Measurements from ENCODE around the gene YTHDF1.

DNA sequence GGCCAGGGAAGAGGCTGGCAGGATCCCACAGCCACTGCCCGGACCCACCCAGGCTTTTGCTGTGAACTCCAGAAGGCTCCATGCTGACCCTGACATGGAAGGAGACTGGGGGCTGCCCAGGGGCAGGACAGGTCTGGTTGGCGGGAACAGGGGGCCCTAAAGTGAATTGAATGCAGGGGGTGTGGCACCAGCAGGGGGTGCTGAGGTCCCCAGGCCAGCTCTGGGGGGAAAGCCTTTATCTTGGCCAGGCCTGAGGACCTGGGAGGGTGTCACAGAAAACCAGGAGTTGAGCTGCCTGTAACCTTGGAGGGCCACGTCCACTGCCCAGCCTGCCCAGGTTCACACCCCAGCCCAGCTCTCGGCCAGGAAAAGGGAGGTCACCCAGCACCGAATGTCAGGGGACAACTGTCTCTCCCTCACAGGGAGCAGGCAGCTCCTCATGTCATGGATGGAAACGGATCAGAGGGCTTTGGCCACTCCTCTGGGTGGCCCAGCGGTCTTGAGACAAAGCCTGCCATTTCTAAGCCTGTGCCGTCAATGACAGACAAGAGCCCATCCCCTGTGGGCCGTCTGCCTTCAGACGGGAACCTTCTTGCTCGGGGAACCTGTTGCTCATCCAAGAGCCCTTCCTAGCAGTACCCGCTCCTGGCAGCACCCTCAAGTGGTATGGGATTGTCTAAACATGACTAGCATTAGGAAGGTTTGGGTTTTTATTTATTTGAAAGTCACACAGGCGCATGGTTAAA, 2.9 kb upstream of the YTHDF1 start:
- TF ChIP-seq CTCF (IDR thresholded peaks at IDR 0.05) (no peak), POLR2AphosphoS5 (IDR thresholded peaks at IDR 0.05; ENCODE audit: insufficient read depth in 1 of 2, low read depth in 1 of 2) (no peak), POLR2A (IDR thresholded peaks at IDR 0.05) (no peak)

Data from vagina (tissue), 2 donors.